Peyer's patch (tissue), 4 donors: ENCODE data around the gene LSM4. TPM values are rescaled to one million over a fixed set of nuclear protein-coding genes. Genes with fewer than 3 reads are reported as not detected.
A peak's percentile ranks its signal among the peaks of the same experiment; 100 is the strongest.
"Not testable (repeated sequence)": the region's sequence is repeated elsewhere in the genome, so short reads cannot be mapped to it uniquely, and the experiment has no call there.

ENCODE experiments used
- DNase-seq, 3 donors: peaks; one replicate each; pipeline ENCODE4 v3.0.0-alpha.2; 2017 to 2019
- H3K27ac ChIP-seq, 4 donors: fragments of 200-600 bp; sonication (generic); one replicate each; pipeline ENCODE4 v1.5.1; 2016 to 2019
- H3K27me3 ChIP-seq, 2 donors: fragments of 200-600 bp; sonication (generic); one replicate each; pipeline ENCODE4 v1.5.1; 2019
- H3K36me3 ChIP-seq, 3 donors: fragments of 200-600 bp; sonication (generic); one replicate each; pipeline ENCODE4 v1.5.1; 2016 to 2019
- H3K4me1 ChIP-seq, 4 donors: fragments of 200-600 bp; sonication (generic); one replicate each; pipeline ENCODE4 v1.5.1; 2016 to 2019
- H3K4me3 ChIP-seq, 4 donors: fragments of 200-600 bp; sonication (generic); 1 replicate in 3 of 4; 2 replicates in 1 of 4; pipeline ENCODE4 v1.5.1; 2016 to 2019; ENCODE audit warnings: mild to moderate bottlenecking in 1 of 4
- H3K9me3 ChIP-seq, 4 donors: fragments of 200-600 bp; sonication (generic); one replicate each; pipeline ENCODE4 v1.5.1; 2016 to 2019; ENCODE audit warnings: mild to moderate bottlenecking in 1 of 4
- POLR2A ChIP-seq, 2 donors: fragments of 450-650 bp; IDR thresholded peaks; one replicate each; pipeline ENCODE4 v1.5.1; 2017; ENCODE audit warnings: antibody characterized with exemption in 2 of 2, mild to moderate bottlenecking in 2 of 2, moderate library complexity in 2 of 2
- total RNA-seq, 4 donors: library from RNA; depleted of rRNA; stranded (reverse); fragments of >200 nt; gene quantifications; one replicate each; pipeline ENCODE4 v1.1.0, GENCODE V29; 2016
- TF ChIP-seq, protein P1 (sequence below), 6 experiments: fragments of 450-650 bp in 4 of 6; fragments of 200-600 bp in 2 of 6; sonication (generic) in 1 of 6; IDR thresholded peaks; one replicate each; pipeline ENCODE4 v1.5.1; 2017 to 2019; ENCODE audit warnings: antibody characterized with exemption in 6 of 6, mild to moderate bottlenecking in 3 of 6, moderate library complexity in 1 of 6

The LSM4 gene
- total RNA-seq = 100 to 1,000 TPM; 102 to 193 (median 178) TPM

DNA sequence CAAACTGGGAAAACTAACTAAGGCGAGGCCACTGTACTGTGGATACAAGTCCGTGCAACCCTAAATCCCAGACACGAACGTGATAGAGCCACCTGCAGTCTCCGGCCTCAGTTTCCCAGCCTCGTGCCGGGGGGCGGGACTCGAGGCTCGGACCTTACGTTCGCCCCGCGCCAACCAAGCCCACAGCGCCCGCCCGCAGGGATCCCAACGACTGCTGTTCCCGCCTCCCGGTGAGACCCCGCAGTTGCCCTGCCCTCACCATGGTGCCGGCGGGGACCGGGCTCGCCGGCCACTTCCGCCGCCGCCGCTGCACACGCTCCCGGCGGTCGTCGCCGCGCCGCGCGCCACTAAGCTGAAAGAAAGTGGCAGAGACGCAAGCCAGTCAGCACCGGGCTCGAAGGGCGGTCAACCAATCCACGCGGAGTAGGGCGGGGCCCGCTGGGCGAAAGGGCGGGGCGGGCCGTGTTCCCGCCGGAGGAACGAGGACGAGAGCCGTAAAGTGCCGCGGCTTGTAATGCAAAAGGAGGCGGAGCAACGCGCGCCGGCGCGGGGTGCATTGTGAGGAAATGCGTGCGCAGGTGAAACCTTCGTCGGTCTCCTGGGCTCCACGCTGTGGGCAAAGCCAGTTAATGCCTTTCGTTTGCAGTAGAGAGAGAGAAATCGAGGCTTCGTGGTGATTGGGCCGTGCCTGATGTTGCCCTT lies at the start of gene LSM4:
Gene LSM4, minus strand, starts transcription at position 318 of the 702 bp plus-strand sequence. Its CDS starts 56 bp downstream, at position 262.
- no peaks in the 10 kb centered on the region for H3K36me3 ChIP-seq
- H3K27me3 ChIP-seq = no peaks in the 10 kb centered on the region
- DNase-seq = peak; percentile 99 to 100 (median 100)
- H3K9me3 ChIP-seq = no peaks in the 10 kb centered on the region
- H3K4me1 ChIP-seq = peaks cover 16 to 52% (median 37%) of the 10 kb centered on the region in 4 donors
- TF ChIP-seq, protein P1, sequence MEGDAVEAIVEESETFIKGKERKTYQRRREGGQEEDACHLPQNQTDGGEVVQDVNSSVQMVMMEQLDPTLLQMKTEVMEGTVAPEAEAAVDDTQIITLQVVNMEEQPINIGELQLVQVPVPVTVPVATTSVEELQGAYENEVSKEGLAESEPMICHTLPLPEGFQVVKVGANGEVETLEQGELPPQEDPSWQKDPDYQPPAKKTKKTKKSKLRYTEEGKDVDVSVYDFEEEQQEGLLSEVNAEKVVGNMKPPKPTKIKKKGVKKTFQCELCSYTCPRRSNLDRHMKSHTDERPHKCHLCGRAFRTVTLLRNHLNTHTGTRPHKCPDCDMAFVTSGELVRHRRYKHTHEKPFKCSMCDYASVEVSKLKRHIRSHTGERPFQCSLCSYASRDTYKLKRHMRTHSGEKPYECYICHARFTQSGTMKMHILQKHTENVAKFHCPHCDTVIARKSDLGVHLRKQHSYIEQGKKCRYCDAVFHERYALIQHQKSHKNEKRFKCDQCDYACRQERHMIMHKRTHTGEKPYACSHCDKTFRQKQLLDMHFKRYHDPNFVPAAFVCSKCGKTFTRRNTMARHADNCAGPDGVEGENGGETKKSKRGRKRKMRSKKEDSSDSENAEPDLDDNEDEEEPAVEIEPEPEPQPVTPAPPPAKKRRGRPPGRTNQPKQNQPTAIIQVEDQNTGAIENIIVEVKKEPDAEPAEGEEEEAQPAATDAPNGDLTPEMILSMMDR (IDR thresholded peaks at IDR 0.05) = peak in 5 of 6 experiments; percentile 46 to 58 (median 51)
- peak; percentile 95 to 97 for TF ChIP-seq POLR2A (IDR thresholded peaks at IDR 0.05)
- peak within 1 kb of the TSS; percentile 64 to 83 (median 72) for H3K4me3 ChIP-seq
- peak within 1 kb of the TSS; percentile 88 to 97 (median 94) for H3K27ac ChIP-seq

DNA sequence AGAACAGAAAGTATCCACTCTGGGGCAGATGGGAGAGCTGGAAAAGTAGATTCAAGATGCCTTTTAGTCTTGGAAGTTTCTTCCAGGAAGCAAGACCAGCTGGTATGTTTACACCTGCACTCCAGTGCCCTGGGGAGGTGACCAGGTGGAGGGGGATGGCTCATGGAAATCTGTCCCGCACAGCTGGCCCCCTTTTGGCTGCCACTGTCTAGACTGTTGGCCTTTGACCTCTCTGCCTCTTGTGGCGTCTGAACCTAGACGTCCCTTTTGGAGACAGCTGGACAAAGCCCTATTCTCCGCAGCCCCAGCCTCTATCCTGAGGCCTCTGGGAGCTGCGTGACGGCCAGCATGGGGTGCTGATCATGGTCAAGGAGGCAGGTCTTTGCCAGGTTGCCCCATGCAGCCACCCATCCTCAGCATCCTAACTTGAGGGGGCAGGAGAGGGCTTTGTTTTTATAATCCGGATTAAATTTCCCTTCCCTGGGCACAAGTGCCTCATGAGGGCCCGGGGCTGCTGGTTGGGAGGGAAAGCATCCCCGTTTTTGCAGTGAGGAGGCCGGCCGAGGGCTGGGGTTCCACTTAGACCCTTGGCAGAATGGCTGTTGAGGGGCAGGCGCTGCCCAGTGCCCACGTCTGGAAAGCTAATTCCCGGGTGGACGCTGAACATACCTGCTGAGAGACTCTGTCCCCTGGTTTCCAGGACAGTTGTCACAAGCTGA lies 45.8 kb upstream of the LSM4 start:
- Histone ChIP-seq H3K27ac (no peak overlapping the region), H3K36me3 (peaks cover 0 to 2% (median 0%) of the 10 kb centered on the region in 3 donors), H3K4me3 (no peak overlapping the region), H3K9me3 (no peaks in the 10 kb centered on the region), H3K27me3 (no peaks in the 10 kb centered on the region), H3K4me1 (peaks cover 1 to 28% (median 2%) of the 10 kb centered on the region in 4 donors)
- no peak for TF ChIP-seq POLR2A (IDR thresholded peaks at IDR 0.05)
- no peak for DNase-seq

DNA sequence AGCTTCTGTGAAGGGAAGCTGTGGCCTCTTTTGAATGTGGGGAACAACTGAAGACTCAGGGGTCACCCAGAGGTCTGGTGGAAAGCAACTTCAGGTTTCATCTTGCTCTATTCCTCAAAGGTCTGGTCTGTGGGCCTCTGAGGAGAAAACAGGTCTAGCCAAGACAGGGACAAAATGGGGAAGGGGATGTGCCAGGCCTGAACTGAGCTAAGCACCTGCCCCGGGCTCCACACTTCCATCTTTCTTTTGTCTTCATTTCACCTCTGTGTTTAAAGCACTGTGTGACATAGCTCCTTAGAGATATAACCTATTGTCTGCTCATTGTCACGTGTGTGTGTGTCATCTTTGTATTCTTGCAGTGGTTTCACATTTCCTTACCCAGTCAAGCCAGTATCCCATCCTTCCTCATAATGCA lies 43.2 kb upstream of the LSM4 start:
- TF ChIP-seq POLR2A (IDR thresholded peaks at IDR 0.05) = no peak
- TF ChIP-seq, protein P1 (IDR thresholded peaks at IDR 0.05) = no peak
- H3K36me3 ChIP-seq = peaks cover 0 to 28% (median 0%) of the 10 kb centered on the region in 3 donors

DNA sequence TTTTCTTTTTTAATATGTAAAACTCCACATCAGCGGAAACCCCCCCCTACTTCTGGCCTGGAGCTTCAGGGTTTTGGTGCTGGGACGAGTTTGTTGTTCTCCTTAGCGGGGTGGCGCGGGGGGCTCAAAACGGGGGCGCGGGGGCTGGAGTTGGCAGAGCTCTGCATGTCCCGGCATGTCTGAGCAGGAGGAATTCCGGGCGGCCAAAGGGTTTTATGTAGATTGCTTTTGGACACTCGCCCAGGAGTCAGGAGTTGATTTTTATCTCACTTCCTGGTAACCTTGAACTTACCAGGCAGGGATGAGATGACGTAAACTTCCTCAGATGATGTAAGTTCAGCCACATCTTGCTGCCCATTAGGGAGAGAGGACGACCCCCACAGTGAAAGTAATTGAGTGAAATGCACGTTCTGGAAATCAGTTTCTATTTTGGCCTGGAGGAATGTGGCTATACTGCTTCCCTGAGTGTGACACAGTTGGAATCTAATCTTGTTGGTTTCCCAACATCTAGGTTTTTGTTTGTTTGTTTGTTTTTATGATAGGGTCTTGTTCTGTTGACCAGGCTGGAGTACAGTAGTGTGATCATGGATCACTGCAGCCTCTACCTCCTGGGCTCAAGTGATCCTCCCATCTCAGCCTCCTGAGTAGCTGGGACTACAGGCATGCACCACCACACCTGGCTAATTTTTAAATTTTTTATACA lies 42.1 kb upstream of the LSM4 start:
- Histone ChIP-seq H3K27me3 (no peaks in the 10 kb centered on the region), H3K4me3 (no peak overlapping the region), H3K27ac (peak overlapping the region; percentile 19 to 93 (median 76)), H3K9me3 (no peaks in the 10 kb centered on the region), H3K4me1 (peaks cover 0 to 22% (median 3%) of the 10 kb centered on the region in 4 donors), H3K36me3 (peaks cover 0 to 39% (median 0%) of the 10 kb centered on the region in 3 donors)
- DNase-seq = peak in 2 of 3 donors; percentile 72 to 89
- TF ChIP-seq, protein P1 (IDR thresholded peaks at IDR 0.05) = no peak
- no peak for TF ChIP-seq POLR2A (IDR thresholded peaks at IDR 0.05)

More for the DNA sequence above, 43.2 kb upstream of the LSM4 start:
- Histone ChIP-seq H3K27me3 (no peaks in the 10 kb centered on the region), H3K27ac (peak overlapping the region in 1 of 4 donors; percentile 93), H3K9me3 (no peaks in the 10 kb centered on the region), H3K4me3 (no peak overlapping the region), H3K4me1 (peaks cover 0 to 22% (median 3%) of the 10 kb centered on the region in 4 donors)
- no peak for DNase-seq

DNA sequence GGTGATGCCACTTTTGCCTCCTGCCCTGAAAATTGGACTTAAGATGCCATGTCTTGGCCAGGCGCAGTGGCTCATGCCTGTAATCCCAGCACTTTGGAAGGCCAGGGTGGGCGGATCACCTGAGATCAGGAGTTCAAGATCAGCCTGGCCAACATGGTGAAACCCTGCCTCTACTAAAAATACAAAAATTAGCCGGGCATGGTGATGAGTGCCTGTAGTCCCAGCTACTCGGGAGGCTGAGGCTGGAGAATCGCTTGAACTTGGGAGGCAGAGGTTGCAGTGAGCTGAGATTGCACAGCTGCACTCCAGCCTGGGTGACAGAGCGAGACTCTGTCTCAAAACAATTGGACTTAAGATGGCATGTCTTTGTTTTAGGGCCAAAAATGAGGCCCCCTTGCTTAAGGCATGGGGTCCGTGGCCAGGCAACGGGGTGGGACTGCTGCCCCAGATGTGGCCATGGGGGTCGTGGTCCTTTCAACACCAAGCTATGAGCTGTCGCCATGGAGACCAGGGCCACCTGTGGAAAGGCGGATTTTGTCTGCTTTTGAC lies 41.5 kb upstream of the LSM4 start:
- Histone ChIP-seq H3K4me1 (peaks cover 0 to 22% (median 3%) of the 10 kb centered on the region in 4 donors), H3K36me3 (peaks cover 0 to 45% (median 0%) of the 10 kb centered on the region in 3 donors), H3K27ac (peak overlapping the region in 3 of 4 donors; percentile 65 to 93 (median 88))
- DNase-seq, H3K4me3 ChIP-seq, H3K27me3 ChIP-seq, H3K9me3 ChIP-seq: not testable (repeated sequence)

DNA sequence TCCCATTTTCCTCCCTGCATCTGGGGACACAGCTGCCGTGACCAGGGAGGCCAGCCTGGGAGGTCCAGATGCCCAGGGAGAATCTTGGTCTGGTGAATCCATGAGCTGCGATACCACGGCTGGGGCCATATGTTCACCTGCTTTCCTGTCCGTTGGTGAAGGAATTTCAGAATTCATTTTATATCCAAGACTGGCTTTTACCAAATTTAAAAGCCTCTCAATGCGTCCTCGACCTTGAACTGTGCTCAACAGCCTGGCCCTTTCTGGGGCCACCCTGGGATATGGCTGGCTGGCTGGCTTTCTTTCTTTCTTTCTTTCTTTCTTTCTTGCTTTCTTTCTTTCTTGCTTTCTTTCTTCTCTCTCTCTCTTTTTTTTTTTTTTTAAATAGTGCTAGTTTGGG lies 40.9 kb upstream of the LSM4 start:
- no peak for DNase-seq
- H3K27me3 ChIP-seq = no peaks in the 10 kb centered on the region
- H3K4me3 ChIP-seq = no peak overlapping the region
- H3K36me3 ChIP-seq = peaks cover 0 to 51% (median 0%) of the 10 kb centered on the region in 3 donors
- TF ChIP-seq, protein P1 (IDR thresholded peaks at IDR 0.05) = no peak
- TF ChIP-seq POLR2A (IDR thresholded peaks at IDR 0.05) = no peak
- no peaks in the 10 kb centered on the region for H3K9me3 ChIP-seq
- peak overlapping the region in 2 of 4 donors; percentile 88 to 93 for H3K27ac ChIP-seq
- peaks cover 0 to 22% (median 3%) of the 10 kb centered on the region in 4 donors for H3K4me1 ChIP-seq
